ENCODE results near the gene GRID2.
"Not testable (repeated sequence)": the region's sequence is repeated elsewhere in the genome, so short reads cannot be mapped to it uniquely, and the experiment has no call there.

The GRID2 gene

GRCh38 chr4:92381616-92382015 lies 77.8 kb downstream of the GRID2 start:
- TF ChIP-seq ZFX (IDR thresholded peaks at IDR 0.05; ENCODE audit: borderline replicate concordance): no peak
- TF ChIP-seq, protein P1, sequence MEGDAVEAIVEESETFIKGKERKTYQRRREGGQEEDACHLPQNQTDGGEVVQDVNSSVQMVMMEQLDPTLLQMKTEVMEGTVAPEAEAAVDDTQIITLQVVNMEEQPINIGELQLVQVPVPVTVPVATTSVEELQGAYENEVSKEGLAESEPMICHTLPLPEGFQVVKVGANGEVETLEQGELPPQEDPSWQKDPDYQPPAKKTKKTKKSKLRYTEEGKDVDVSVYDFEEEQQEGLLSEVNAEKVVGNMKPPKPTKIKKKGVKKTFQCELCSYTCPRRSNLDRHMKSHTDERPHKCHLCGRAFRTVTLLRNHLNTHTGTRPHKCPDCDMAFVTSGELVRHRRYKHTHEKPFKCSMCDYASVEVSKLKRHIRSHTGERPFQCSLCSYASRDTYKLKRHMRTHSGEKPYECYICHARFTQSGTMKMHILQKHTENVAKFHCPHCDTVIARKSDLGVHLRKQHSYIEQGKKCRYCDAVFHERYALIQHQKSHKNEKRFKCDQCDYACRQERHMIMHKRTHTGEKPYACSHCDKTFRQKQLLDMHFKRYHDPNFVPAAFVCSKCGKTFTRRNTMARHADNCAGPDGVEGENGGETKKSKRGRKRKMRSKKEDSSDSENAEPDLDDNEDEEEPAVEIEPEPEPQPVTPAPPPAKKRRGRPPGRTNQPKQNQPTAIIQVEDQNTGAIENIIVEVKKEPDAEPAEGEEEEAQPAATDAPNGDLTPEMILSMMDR (IDR thresholded peaks at IDR 0.05): no peak
- no peak overlapping the region for H3K27ac ChIP-seq

DNA sequence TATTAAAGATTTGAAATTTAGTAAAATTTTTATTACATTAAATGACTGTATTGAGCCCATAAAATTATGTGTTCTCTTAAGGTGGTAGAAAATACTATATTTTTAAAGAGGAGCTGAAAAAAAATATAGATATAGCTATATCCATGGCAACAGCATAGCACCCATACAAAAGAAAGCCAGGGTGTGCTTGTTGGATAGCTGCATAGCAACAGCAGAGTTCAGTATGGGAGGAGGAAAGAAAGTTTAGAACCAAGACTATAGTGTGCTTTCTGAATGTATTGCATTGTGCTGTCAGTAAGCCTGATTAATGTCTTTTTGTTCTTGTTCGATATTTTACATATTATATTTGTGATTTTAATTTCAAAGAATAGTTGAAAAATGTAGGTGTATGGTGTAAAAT lies 78.4 kb downstream of the GRID2 start:
- no peak overlapping the region for H3K27ac ChIP-seq
- TF ChIP-seq ZFX (IDR thresholded peaks at IDR 0.05; ENCODE audit: borderline replicate concordance): no peak
- TF ChIP-seq, protein P1 (IDR thresholded peaks at IDR 0.05): no peak

- TF ChIP-seq ZFX (IDR thresholded peaks at IDR 0.05; ENCODE audit: borderline replicate concordance): no peak
- TF ChIP-seq, protein P1 (IDR thresholded peaks at IDR 0.05): peak; percentile 83
- no peak overlapping the region for H3K27ac ChIP-seq
Measured at GRCh38 chr4:92387459-92388069, 83.8 kb downstream of the GRID2 start.

- no peak overlapping the region for H3K27ac ChIP-seq
Measured at GRCh38 chr4:92399032-92399431, 95.3 kb downstream of the GRID2 start.

DNA sequence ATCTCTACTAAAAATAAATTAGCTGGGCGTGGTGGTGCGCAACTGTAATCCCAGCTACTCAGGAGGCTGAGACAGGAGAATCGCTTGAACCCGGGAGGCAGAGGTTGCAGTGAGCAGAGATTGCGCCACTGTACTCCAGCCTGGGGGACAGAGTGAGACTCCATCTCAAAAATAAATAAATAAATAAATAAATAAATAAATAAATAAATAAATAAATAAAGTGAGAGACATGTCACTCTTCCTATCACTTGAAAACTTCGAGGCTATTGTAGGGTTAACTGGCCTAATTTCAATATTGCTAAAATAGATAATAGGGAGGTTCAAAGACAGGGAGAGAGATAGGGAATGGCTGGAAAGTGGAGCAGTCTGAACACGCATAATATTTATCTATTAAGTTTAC lies 99.8 kb downstream of the GRID2 start:
- not testable (repeated sequence) for H3K27ac ChIP-seq

More at GRCh38 chr4:92399032-92399431, 95.3 kb downstream of the GRID2 start:
- TF ChIP-seq, protein P1 (IDR thresholded peaks at IDR 0.05): no peak
- no peak for TF ChIP-seq ZFX (IDR thresholded peaks at IDR 0.05; ENCODE audit: borderline replicate concordance)

DNA sequence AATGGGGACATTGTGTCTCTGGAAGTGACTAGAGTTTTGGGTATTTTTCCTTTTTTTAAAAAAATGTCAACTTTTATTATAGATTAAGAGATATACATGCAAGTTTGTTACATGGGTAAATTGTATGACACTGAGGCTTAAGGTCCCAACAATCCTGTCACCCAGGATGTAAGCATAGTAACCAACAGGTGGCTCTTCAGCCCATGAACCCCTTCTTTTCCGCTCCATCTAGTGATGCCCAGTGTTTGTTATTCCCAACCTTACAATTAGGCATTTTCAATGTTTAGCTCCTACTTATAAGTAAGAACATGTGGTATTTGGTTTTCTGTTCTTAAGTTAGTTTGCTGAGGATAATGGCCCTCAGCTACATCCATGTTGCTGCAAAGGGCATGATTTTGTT lies 102.7 kb downstream of the GRID2 start:
- TF ChIP-seq, protein P1 (IDR thresholded peaks at IDR 0.05): no peak
- no peak for TF ChIP-seq ZFX (IDR thresholded peaks at IDR 0.05; ENCODE audit: borderline replicate concordance)
- no peak overlapping the region for H3K27ac ChIP-seq

GRCh38 chr4:92421920-92422319 lies 118.2 kb downstream of the GRID2 start:
- TF ChIP-seq, protein P1 (IDR thresholded peaks at IDR 0.05): no peak
- TF ChIP-seq ZFX (IDR thresholded peaks at IDR 0.05; ENCODE audit: borderline replicate concordance): no peak
- H3K27ac ChIP-seq: no peak overlapping the region

- no peak overlapping the region for H3K27ac ChIP-seq
Measured at GRCh38 chr4:92433272-92433758, 129.5 kb downstream of the GRID2 start.

GRCh38 chr4:92438722-92439121 lies 135.0 kb downstream of the GRID2 start:
- H3K27ac ChIP-seq: not testable (repeated sequence)

More at GRCh38 chr4:92433272-92433758, 129.5 kb downstream of the GRID2 start:
- TF ChIP-seq, protein P1 (IDR thresholded peaks at IDR 0.05): no peak
- TF ChIP-seq ZFX (IDR thresholded peaks at IDR 0.05; ENCODE audit: borderline replicate concordance): no peak

DNA sequence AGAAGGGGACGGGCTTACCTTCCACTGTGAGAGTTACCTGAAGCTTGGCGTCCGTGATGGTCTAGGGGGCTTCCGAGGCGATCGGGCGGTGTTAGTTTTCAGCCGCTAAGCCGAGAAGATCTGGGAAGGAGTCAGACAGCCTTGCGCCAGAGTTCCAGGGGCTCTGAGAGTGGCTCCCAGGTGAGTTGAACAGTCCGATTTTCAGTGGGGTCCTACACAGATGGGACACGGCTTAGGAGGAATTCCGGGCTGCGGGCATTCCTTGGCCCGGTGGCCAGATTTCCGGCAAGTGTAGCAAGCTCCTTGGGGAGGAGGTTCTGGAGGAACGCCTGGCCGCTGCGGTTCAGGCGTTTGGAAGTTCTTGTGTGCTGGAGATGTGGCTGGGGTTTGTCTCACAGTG lies 138.4 kb downstream of the GRID2 start:
- H3K27ac ChIP-seq: not testable (repeated sequence)

DNA sequence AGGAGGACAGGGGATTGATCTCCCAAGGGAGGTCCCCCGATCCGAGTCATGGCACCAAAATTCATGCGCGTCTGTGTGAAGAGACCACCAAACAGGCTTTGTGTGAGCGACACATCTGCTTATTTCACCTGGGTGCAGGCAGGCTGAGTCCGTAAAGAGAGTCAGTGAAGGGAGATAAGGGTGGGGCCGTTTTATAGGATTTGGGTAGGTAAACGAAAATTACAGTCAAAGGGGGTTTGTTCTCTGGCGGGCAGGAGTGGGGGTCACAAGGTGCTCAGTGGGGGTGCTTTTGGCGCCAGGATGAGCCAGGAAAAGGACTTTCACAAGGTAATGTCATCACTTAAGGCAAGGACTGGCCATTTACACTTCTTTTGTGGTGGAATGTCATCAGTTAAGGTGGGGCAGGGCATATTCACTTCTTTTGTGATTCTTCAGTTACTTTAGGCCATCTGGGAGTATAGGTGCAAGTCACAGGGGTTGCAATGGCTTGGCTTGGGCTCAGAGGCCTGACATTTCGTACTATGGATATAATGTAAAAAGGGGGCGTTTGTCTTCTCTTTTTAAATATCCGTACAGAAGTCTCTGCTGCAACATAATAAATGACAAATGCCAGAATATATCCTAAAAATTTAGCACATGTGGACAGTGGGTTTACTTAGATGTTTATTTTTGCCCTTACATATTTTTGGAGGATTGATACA lies 140.5 kb downstream of the GRID2 start:
- H3K27ac ChIP-seq: not testable (repeated sequence)
